Hepatocyte (in vitro differentiated cells): ENCODE measurements around the gene INSYN1.
A peak's percentile ranks its signal among the peaks of the same experiment; 100 is the strongest.

Source experiments
- EZH2 ChIP-seq: fragments of 200-600 bp; sonication (generic); IDR thresholded peaks from 2 replicates; pipeline ENCODE4 v1.6.1; 2016; ENCODE audit warnings: antibody characterized with exemption, mild to moderate bottlenecking, borderline replicate concordance
- EZH2phosphoT487 ChIP-seq: fragments of 200-600 bp; sonication (generic); IDR thresholded peaks from one replicate; pipeline ENCODE4 v1.6.1; 2018; ENCODE audit warnings: antibody characterized with exemption, mild to moderate bottlenecking, low read depth, moderate library complexity; ENCODE audit not compliant: unreplicated experiment, severe bottlenecking
- TF ChIP-seq, protein P1 (sequence below): fragments of 200-600 bp; sonication (generic); IDR thresholded peaks from 2 replicates; pipeline ENCODE4 v1.5.1; 2016; ENCODE audit warnings: antibody characterized with exemption, mild to moderate bottlenecking; ENCODE audit not compliant: poor library complexity

DNA sequence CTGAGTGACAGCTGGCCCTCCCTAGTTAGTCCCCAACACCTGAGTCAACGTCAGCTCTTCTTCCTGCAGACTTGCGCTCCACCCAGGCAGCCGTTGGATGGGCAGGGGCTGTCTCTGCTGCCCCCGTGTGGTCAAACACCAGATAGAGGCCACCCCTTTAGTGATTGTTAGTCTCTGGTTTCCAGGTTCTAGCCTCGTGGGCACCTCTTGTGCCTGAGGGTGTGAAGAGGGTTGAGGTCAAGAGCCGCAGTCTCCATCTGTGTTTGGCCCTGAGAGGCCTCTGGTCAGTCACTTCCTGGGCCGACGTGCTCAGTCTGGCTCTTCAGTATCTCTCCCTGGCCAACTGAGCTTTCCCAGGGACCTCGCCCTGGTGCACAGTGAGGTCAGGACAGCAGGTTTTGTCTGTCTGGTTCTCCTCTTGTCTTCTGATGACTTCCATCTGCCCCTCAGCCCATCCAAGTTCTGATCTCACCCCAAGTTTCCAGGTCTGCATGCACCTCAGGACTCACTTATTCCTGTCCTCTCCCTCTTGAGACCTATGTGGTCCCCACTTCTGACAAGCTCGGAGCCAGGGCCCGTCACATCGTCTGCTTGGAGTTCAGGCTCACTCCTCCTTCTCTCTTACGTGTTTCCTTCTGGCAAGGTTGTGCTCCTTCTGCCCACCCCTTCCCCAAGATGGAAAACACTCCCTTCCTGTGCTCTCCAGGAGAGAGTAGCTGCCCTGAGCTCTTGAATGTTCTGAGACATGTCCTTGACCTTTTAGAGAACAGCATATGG lies 48.1 kb downstream of the INSYN1 start:
- TF ChIP-seq, protein P1, sequence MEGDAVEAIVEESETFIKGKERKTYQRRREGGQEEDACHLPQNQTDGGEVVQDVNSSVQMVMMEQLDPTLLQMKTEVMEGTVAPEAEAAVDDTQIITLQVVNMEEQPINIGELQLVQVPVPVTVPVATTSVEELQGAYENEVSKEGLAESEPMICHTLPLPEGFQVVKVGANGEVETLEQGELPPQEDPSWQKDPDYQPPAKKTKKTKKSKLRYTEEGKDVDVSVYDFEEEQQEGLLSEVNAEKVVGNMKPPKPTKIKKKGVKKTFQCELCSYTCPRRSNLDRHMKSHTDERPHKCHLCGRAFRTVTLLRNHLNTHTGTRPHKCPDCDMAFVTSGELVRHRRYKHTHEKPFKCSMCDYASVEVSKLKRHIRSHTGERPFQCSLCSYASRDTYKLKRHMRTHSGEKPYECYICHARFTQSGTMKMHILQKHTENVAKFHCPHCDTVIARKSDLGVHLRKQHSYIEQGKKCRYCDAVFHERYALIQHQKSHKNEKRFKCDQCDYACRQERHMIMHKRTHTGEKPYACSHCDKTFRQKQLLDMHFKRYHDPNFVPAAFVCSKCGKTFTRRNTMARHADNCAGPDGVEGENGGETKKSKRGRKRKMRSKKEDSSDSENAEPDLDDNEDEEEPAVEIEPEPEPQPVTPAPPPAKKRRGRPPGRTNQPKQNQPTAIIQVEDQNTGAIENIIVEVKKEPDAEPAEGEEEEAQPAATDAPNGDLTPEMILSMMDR, result peak; percentile 77
- no peak for TF ChIP-seq EZH2
- no peak for TF ChIP-seq EZH2phosphoT487
